SK-N-SH treated with all-trans-retinoic acid at 6 μM for 48 hours (cell line): ENCODE results near the gene PRKD2.
"Not testable (repeated sequence)": the region's sequence is repeated elsewhere in the genome, so short reads cannot be mapped to it uniquely, and the experiment has no call there.

Experiments
- CSDC2 ChIP-seq: fragments of 250-450 bp; sonication (Bioruptor Pico); IDR thresholded peaks from 2 replicates; pipeline ENCODE4 v1.5.0; 2020; ENCODE audit warnings: mild to moderate bottlenecking, moderate library complexity
- ISL1 ChIP-seq: fragments of 250-450 bp; sonication (Bioruptor Pico); IDR thresholded peaks from 2 replicates; pipeline ENCODE4 v2.1.2; 2022; ENCODE audit warnings: mild to moderate bottlenecking, moderate library complexity
- OSR1 ChIP-seq: fragments of 250-450 bp; sonication (Bioruptor Pico); IDR thresholded peaks from 2 replicates; pipeline ENCODE4 v1.8.0; 2022; ENCODE audit warnings: moderate library complexity, mild to moderate bottlenecking, inconsistent platforms
- RARB ChIP-seq: fragments of 250-450 bp; sonication (Bioruptor Pico); IDR thresholded peaks from 2 replicates; pipeline ENCODE4 v1.8.0; 2021; ENCODE audit warnings: mild to moderate bottlenecking, moderate library complexity

- not testable (repeated sequence) for TF ChIP-seq ISL1; RARB (CRISPR knock-in tag); OSR1; CSDC2 (CRISPR knock-in tag)
Measured at GRCh38 chr19:46760897-46761296, 44.0 kb upstream of the PRKD2 start.
